Measurements from ENCODE around the gene DYRK1A. TPM values are rescaled to one million over a fixed set of nuclear protein-coding genes. Genes with fewer than 3 reads are reported as not detected.

DYRK1A gene
- total and polyA plus RNA-seq, 10 of the 15 experiments (the other 5 are each of a cell fraction or from before 2014, with no cell fraction given): 2.4 to 68.6 (median 30.7) TPM

- H3K36me3 ChIP-seq (ENCODE audit: control insufficient read depth in 2 of 2, insufficient read depth in 2 of 2, low read length in 1 of 2): 0 out of 4 replicates have a peak, but pooled peaks cover 0 to 5% of the 10 kb centered on the region in 2 experiments
- CTCF ChIA-PET: interaction anchor here (1.3 kb wide), 1 partner anchor 35 kb away, joined by 5 read pairs; no protein-coding TSS in a partner anchor
- H3K79me2 ChIP-seq (ENCODE audit: control insufficient read depth, insufficient read depth, low read length): peaks cover 95% of the 10 kb centered on the region
- RAD21 ChIA-PET (ENCODE audit: unreplicated experiment): interaction anchor here (0.7 to 1.5 kb wide), 2 partner anchors 18 to 47 kb away, joined by 3 read pairs; no protein-coding TSS in a partner anchor
- H4K20me1 ChIP-seq (ENCODE audit: control insufficient read depth, insufficient read depth): peaks cover 6% of the 10 kb centered on the region
- intact Hi-C loops (cut with micrococcal nuclease; ENCODE audit: unreplicated experiment) (no loop called here), in situ Hi-C loops (cut with MboI) (no loop called here)
- H3K9ac ChIP-seq (ENCODE audit: control insufficient read depth, insufficient read depth, low read length): no peak overlapping the region
- H3K9me3 ChIP-seq (replicated peaks; ENCODE audit: control insufficient read depth, insufficient read depth, low read length): peaks cover 1% of the 10 kb centered on the region; the same call in 1 of the 3 replicates
- no TSS peak for BruUV-seq (replicated peaks)
- no peak overlapping the region for H3K4me3 ChIP-seq
- H2AFZ ChIP-seq (ENCODE audit: control insufficient read depth, low read depth, low read length): no peak overlapping the region
- no peak for FAIRE-seq
- H3K4me1 ChIP-seq (ENCODE audit: control insufficient read depth, insufficient read depth, low read length): peaks cover 7% of the 10 kb centered on the region
- H3K4me2 ChIP-seq (ENCODE audit: control insufficient read depth, insufficient read depth): no peak overlapping the region
- H3K27ac ChIP-seq (ENCODE audit: control insufficient read depth, insufficient read depth): no peak overlapping the region
- SMC1A ChIA-PET (ENCODE audit: uncharacterized antibody, unreplicated experiment): interaction anchor here (0.6 to 6.9 kb wide), 6 partner anchors 11 to 112 kb away, joined by 3 to 35 read pairs (median 6); no protein-coding TSS in a partner anchor
- ATAC-seq: no peak
- POLR2A ChIA-PET: interaction anchor here (0.9 to 1.0 kb wide), 2 partner anchors 18 to 29 kb away, joined by 3 read pairs; partner anchors contain the start of gene DYRK1A
- no peaks in the 10 kb centered on the region for H3K27me3 ChIP-seq (replicated peaks in 1 of 2; ENCODE audit: control insufficient read depth in 2 of 2, insufficient read depth in 2 of 2, low read length in 1 of 2)
- no peak for TF ChIP-seq IRF3 (IDR thresholded peaks at IDR 0.05)
- DNase-seq (ENCODE audit: low read depth, low spot score): no peak
- 58% methylated on average over 1 of the region's 1 CpG for WGBS (ENCODE audit: insufficient coverage, insufficient replicate concordance, low lambda C conversion rate, missing lambda C conversion rate)
Measured at GRCh38 chr21:37384416-37384815, 17.8 kb downstream of the DYRK1A start.

- H3K9ac ChIP-seq (ENCODE audit: control insufficient read depth, insufficient read depth, low read length): no peak overlapping the region
- peaks cover 0 to 5% of the 10 kb centered on the region in 2 experiments; a peak in 1 of 4 replicates for H3K36me3 ChIP-seq (ENCODE audit: control insufficient read depth in 2 of 2, insufficient read depth in 2 of 2, low read length in 1 of 2)
- WGBS (ENCODE audit: insufficient coverage, insufficient replicate concordance, low lambda C conversion rate, missing lambda C conversion rate): 85% methylated on average over 5 of the region's 5 CpGs
- BruUV-seq (replicated peaks): no TSS peak
- ChIA-PET RAD21 (ENCODE audit: unreplicated experiment) (interaction anchor here (1.0 to 1.5 kb wide), 2 partner anchors 14 to 46 kb away, joined by 3 to 4 read pairs; no protein-coding TSS in a partner anchor), SMC1A (ENCODE audit: uncharacterized antibody, unreplicated experiment) (interaction anchor here (0.8 to 6.9 kb wide), 7 partner anchors 8 to 179 kb away, joined by 3 to 35 read pairs (median 6); no protein-coding TSS in a partner anchor), CTCF (interaction anchor here (1.3 to 1.5 kb wide), 2 partner anchors 14 to 34 kb away, joined by 3 to 5 read pairs; no protein-coding TSS in a partner anchor), POLR2A (interaction anchor here (0.9 to 1.5 kb wide), 3 partner anchors 11 to 28 kb away, joined by 3 to 4 read pairs (median 3); no protein-coding TSS in a partner anchor)
- no peak for FAIRE-seq
- H3K27ac ChIP-seq (ENCODE audit: control insufficient read depth, insufficient read depth): no peak overlapping the region
- H3K79me2 ChIP-seq (ENCODE audit: control insufficient read depth, insufficient read depth, low read length): peaks cover 95% of the 10 kb centered on the region
- in situ Hi-C loops (cut with MboI): no loop called here
- H3K27me3 ChIP-seq (replicated peaks in 1 of 2; ENCODE audit: control insufficient read depth in 2 of 2, insufficient read depth in 2 of 2, low read length in 1 of 2): no peaks in the 10 kb centered on the region
- H3K4me2 ChIP-seq (ENCODE audit: control insufficient read depth, insufficient read depth): no peak overlapping the region
- peaks cover 11% of the 10 kb centered on the region for H4K20me1 ChIP-seq (ENCODE audit: control insufficient read depth, insufficient read depth)
- peaks cover 7% of the 10 kb centered on the region for H3K4me1 ChIP-seq (ENCODE audit: control insufficient read depth, insufficient read depth, low read length)
- intact Hi-C loops (cut with micrococcal nuclease; ENCODE audit: unreplicated experiment): no loop called here
- TF ChIP-seq NFIC (IDR thresholded peaks at IDR 0.05; ENCODE audit: low read depth, low read length) (no peak), NRF1 (conservative IDR thresholded peaks at IDR 0.05; ENCODE audit: low read depth, low read length) (no peak), PKNOX1 (IDR thresholded peaks at IDR 0.05) (peak; percentile 58)
- H2AFZ ChIP-seq (ENCODE audit: control insufficient read depth, low read depth, low read length): no peak overlapping the region
- ATAC-seq: no peak
- no peak overlapping the region for H3K4me3 ChIP-seq
- DNase-seq (ENCODE audit: low read depth, low spot score): no peak
- H3K9me3 ChIP-seq (replicated peaks; ENCODE audit: control insufficient read depth, insufficient read depth, low read length): peaks cover 1% of the 10 kb centered on the region; the same call in 1 of the 3 replicates
Measured at GRCh38 chr21:37385179-37385765, 18.7 kb downstream of the DYRK1A start.

Measured in GM12878 (cell line).